GM12874 (cell line): ENCODE measurements around the gene SERP2.

ENCODE experiments used
- TF ChIP-seq, protein P1 (sequence below): IDR thresholded peaks from 2 replicates; pipeline ENCODE4 v1.5.1; 2011; ENCODE audit warnings: low read depth, mild to moderate bottlenecking, control low read depth, low read length, moderate library complexity; ENCODE audit not compliant: insufficient read depth

The SERP2 gene

DNA sequence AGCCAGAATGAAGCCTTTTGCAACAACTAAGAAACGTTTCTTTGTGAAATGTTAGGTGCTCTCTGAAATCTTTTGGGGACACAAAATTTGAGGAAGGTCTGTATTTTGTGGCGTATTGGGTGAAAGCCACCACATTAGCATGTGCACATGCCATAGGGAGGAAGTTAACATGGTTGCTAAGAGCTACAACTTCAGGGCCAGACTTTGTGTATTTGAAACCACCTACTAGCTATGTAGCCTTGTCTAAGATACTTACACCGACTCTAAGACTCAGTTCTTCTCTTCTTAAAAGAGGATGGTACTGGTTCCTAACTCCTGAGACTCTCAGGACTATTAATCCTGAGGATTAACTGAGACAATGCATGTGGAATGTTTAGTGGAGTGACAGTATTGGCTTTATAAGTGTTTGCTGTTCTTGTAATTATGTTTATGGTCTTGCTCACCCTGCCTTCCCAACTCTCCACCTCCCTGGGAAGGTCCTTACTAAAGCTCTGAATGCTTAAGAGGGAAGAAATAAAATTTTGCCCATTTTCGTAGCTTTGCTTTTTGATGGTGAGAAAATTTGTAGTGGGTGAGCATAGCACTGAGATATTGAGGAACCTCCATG, 15.5 kb downstream of the SERP2 start:
- TF ChIP-seq, protein P1, sequence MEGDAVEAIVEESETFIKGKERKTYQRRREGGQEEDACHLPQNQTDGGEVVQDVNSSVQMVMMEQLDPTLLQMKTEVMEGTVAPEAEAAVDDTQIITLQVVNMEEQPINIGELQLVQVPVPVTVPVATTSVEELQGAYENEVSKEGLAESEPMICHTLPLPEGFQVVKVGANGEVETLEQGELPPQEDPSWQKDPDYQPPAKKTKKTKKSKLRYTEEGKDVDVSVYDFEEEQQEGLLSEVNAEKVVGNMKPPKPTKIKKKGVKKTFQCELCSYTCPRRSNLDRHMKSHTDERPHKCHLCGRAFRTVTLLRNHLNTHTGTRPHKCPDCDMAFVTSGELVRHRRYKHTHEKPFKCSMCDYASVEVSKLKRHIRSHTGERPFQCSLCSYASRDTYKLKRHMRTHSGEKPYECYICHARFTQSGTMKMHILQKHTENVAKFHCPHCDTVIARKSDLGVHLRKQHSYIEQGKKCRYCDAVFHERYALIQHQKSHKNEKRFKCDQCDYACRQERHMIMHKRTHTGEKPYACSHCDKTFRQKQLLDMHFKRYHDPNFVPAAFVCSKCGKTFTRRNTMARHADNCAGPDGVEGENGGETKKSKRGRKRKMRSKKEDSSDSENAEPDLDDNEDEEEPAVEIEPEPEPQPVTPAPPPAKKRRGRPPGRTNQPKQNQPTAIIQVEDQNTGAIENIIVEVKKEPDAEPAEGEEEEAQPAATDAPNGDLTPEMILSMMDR: no peak

DNA sequence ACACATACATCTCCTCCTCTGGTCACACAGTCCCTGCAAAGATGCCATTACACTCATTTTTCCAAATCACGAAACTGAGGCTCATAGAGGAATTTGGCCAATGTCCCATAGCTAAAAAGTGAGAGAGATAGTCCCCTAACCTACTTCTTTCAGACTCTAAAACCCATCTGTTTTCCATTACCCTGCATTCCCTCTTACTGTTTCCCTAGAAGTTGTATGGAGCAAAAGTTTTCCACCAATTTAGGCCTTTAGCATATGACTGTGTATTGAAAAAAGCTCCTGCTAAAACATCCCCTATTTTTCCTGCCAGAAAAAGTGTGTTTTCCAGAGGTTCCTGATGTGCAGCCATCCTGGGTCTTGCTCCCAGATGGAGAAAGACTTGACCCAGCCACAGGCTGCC, 16.3 kb downstream of the SERP2 start:
- TF ChIP-seq, protein P1: no peak

DNA sequence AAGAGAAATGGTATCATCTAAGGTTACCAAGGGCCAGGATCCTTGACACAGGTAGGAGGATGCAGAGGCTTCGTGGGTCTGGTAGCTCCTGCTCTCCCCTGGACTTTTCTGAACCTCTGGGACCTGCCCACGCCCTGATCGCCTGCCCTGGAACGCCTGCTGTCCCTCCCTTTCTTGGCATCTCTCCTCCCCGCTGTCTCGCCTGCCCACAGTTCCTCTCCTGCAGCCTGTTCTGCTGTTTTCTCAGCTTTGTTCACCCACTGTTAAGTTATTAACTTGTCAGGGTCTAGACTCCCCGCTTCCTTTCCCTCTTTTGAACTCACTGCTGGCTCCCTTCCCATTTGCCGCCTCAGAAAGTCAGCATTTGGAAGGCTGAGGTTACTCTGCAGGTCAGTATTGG, 19.8 kb downstream of the SERP2 start:
- TF ChIP-seq, protein P1: no peak

DNA sequence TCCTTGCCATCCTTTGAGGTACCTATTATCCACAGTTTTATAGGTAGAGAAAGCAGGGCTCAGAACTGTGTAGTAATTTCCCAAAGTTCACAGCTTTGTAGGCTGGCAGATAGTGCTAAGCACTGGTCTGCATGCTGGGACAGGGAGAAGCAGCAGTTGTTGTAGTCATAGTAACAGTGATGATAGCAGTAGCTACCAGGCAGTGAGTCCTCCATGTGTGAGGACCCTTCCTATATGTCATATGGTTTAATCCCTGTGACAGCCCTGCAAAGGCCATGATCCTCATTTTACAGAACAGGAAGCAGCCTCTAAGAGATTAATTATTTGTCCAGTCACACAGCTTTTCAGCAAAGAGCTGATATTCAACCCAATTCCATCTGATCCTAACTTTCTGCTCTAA, 21.0 kb downstream of the SERP2 start:
- TF ChIP-seq, protein P1: no peak

DNA sequence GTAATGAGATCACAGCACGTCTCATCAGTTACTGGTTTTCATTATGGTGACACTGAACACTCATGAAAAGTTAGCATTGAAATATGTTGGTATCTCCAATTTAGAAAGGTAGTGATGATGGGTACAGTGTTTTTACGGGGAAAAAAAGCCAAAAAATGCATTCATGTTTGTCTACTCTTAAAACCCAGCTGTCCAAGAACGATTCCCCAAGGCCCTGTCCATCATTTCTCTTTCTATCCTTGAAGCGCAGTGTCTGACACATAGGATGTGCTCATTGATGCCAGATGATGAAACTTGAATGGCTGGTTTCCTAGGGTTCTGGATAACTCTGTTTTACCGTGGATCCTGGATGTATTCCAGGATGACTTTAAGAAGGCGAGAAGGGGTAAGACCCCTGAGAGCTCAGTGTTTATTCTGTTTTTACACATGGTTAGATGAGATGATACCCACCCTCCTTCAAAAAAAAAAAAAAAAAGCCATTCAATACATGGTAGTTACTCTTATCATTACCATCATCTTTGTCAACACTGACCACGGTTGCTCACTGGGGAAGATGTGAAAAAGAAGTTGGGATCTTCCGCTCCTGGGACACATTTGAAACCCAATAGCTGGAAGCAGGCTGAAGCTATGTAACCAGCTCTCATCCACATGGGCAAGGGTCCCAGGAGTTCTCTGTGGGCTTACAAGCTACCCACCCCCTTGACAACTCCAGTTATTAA, 22.5 kb downstream of the SERP2 start:
- TF ChIP-seq, protein P1: no peak

DNA sequence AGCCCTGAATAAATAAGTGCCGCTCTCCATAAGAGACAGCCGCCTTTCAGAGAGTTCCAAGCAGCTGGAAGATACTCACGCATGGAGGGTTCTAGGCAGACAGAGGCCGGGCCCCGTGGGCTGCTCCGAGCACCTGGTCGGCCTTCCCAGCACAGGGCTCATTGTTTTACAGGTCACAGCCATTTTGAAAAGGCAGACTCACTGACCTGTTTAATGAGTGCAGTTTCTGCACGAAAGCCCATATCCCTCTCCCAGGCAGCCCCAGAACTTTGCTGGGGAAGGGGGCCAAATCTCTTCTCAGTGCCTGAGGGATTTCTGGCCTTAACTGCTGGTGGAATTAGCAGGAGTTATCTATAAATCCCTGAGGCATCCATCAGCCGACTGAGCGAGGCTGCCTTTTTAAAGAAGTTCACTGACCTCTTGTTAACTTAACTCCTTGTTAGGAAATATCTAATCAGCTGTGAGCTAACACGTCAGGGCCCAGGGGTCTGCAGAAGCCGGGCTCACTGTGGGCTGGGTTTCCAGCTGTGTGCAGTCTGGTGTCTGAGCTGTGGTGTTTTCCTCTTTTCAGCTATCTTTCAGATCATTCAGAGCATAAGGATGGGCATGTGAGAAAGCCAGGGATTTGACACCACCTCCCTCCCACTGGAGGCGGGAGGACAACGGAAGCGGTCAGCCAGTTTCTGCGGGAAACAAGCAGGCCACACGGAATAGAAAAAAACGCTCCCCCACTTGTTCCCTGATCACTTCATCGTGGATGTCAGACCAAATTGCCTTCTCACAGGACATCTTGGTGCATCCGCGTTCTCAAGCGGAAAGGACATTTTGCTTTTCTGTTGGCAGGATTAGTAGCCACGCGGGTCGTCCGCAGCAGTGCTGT, 23.3 kb downstream of the SERP2 start:
- TF ChIP-seq, protein P1: no peak

DNA sequence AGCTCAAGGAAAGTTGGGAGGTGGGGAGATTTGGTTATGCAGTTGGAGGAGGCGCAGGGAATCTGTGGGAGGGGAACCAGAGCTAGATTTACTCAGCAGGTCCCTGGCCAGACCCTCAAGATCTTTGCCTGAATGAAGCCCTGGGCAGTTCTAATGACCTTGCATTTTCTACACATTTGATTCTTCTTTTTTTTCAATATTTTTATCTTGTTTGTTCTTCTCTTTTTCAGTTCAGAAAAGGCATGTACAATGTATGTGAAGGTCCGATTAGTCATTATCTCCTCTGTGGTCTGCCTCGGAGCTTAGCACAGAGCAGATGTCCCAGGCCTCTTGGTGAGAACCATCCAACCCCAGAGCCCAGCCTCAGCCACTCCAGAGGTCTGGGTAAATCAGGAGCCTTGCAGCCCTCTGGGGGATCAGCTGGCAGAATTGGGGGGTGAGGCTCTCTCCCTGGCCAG, 24.2 kb downstream of the SERP2 start:
- TF ChIP-seq, protein P1: no peak
